GM12865 (cell line): Measurements from ENCODE around the gene TMEM185A.
"Not testable (repeated sequence)": the region's sequence is repeated elsewhere in the genome, so short reads cannot be mapped to it uniquely, and the experiment has no call there.

Source experiments
- DNase-seq: peaks from one replicate; pipeline ENCODE4 v3.0.0; 2010; ENCODE audit warnings: low read depth
- H3K4me3 ChIP-seq: 2 replicates; pipeline ENCODE4 v1.5.1; 2011; ENCODE audit warnings: mild to moderate bottlenecking, low read depth, low read length, control low read depth
- CTCF ChIP-seq: IDR thresholded peaks from 2 replicates; pipeline ENCODE4 v1.5.1; 2011; ENCODE audit warnings: low read length, control low read depth, low read depth, inconsistent platforms; ENCODE audit not compliant: insufficient read depth; ENCODE audit errors: missing control alignments

The TMEM185A gene

GRCh38 chrX:149633511-149633910 is 1.9 kb upstream of the TMEM185A start:
- DNase-seq = no peak
- no peak for TF ChIP-seq CTCF
- H3K4me3 ChIP-seq = no peak overlapping the region

GRCh38 chrX:149630681-149631233 is 835 bp downstream of the TMEM185A start:
- DNase-seq = no peak
- H3K4me3 ChIP-seq = peak overlapping the region; percentile 70
- TF ChIP-seq CTCF = no peak

GRCh38 chrX:149629730-149630387 is 1.7 kb downstream of the TMEM185A start:
- no peak for DNase-seq
- H3K4me3 ChIP-seq = no peak overlapping the region

GRCh38 chrX:149628768-149629167 is 2.8 kb downstream of the TMEM185A start:
- TF ChIP-seq CTCF = no peak
- no peak overlapping the region for H3K4me3 ChIP-seq
- DNase-seq = no peak

More at GRCh38 chrX:149629730-149630387, 1.7 kb downstream of the TMEM185A start:
- no peak for TF ChIP-seq CTCF

GRCh38 chrX:149628280-149628679 is 3.3 kb downstream of the TMEM185A start:
- no peak overlapping the region for H3K4me3 ChIP-seq
- no peak for DNase-seq
- TF ChIP-seq CTCF = no peak

GRCh38 chrX:149626829-149627228 is 4.8 kb downstream of the TMEM185A start:
- not testable (repeated sequence) for DNase-seq, H3K4me3 ChIP-seq

- DNase-seq, H3K4me3 ChIP-seq: not testable (repeated sequence)
Observed at GRCh38 chrX:149619662-149620061, 11.9 kb downstream of the TMEM185A start.

GRCh38 chrX:149618871-149619270 is 12.7 kb downstream of the TMEM185A start:
- no peak for TF ChIP-seq CTCF
- no peak overlapping the region for H3K4me3 ChIP-seq
- DNase-seq = no peak
